IMR-90 (cell line): Measurements from ENCODE around the gene NANOS3. TPM values are rescaled to one million over a fixed set of nuclear protein-coding genes. Genes with fewer than 3 reads are reported as not detected.

Experiments
- ATAC-seq: fragments of 200-7000 bp; cut with Tn5 transposase; 2 replicates; pipeline ENCODE4 v1.9.1; 2020; ENCODE audit warnings: low read depth, mild to moderate bottlenecking, moderate library complexity
- BruUV-seq: library from RNA; stranded (reverse); fragments of 400-500 nt; replicated peaks from 2 replicates; lab custom pipeline; 2021; lab: Mats Ljungman, UMichigan
- CTCF ChIA-PET: fragments of 300-600 bp; formaldehyde crosslinking; extraction: SDS; loops from one replicate; lab custom pipeline; 2021; ENCODE audit warnings: antibody characterized with exemption; lab: Yijun Ruan, JAX
- POLR2A ChIA-PET: fragments of 300-600 bp; sonication (Branson Sonifier 250); formaldehyde crosslinking; loops from one replicate; lab custom pipeline; 2022; ENCODE audit warnings: antibody characterized with exemption; ENCODE audit not compliant: unreplicated experiment; lab: Charles Lee
- DNase-seq: peaks from one replicate; pipeline ENCODE4 v3.0.0; 2013
- H2AFZ ChIP-seq: replicated peaks from 2 replicates; pipeline ENCODE3; 2013; ENCODE audit warnings: low read length, mild to moderate bottlenecking; ENCODE audit not compliant: poor library complexity
- H2AK5ac ChIP-seq: 2 replicates; pipeline ENCODE4 v1.6.1; 2013; ENCODE audit warnings: low read depth, low read length, inconsistent platforms
- H2AK9ac ChIP-seq: replicated peaks from 2 replicates; pipeline ENCODE3; 2013; ENCODE audit warnings: mild to moderate bottlenecking, low read depth, low read length, moderate library complexity; ENCODE audit not compliant: poor library complexity
- H2BK120ac ChIP-seq: 2 replicates; pipeline ENCODE4 v1.6.1; 2013; ENCODE audit warnings: low read depth, low read length, inconsistent platforms
- H2BK15ac ChIP-seq: 3 replicates; pipeline ENCODE4 v1.6.1; 2013; ENCODE audit warnings: low read depth, low read length, inconsistent platforms
- H2BK20ac ChIP-seq: 2 replicates; pipeline ENCODE4 v1.6.1; 2013; ENCODE audit warnings: low read depth, mild to moderate bottlenecking, inconsistent platforms, low read length, moderate library complexity
- H2BK5ac ChIP-seq: 2 replicates; pipeline ENCODE4 v1.6.1; 2013; ENCODE audit warnings: mild to moderate bottlenecking, low read depth, low read length, inconsistent platforms; ENCODE audit not compliant: poor library complexity, severe bottlenecking
- H3K14ac ChIP-seq: replicated peaks from 2 replicates; pipeline ENCODE4 v1.6.1; 2013; ENCODE audit warnings: low read depth, low read length, inconsistent platforms
- H3K18ac ChIP-seq: 2 replicates; pipeline ENCODE4 v1.6.1; 2013; ENCODE audit warnings: low read depth, low read length, control low read depth
- H3K23ac ChIP-seq: 2 replicates; pipeline ENCODE4 v1.6.1; 2013; ENCODE audit warnings: low read depth, low read length, inconsistent platforms
- H3K27ac ChIP-seq: 2 replicates; pipeline ENCODE4 v1.5.1; 2013; ENCODE audit warnings: mild to moderate bottlenecking, control low read depth, low read length; ENCODE audit not compliant: insufficient read depth
- H3K27me3 ChIP-seq: 2 replicates; pipeline ENCODE4 v1.6.1; 2013; ENCODE audit warnings: low read length; ENCODE audit not compliant: control insufficient read depth, insufficient read depth
- H3K36me3 ChIP-seq: 2 replicates; pipeline ENCODE4 v1.6.1; 2013; ENCODE audit warnings: low read length, mixed read lengths; ENCODE audit not compliant: control insufficient read depth, insufficient read depth
- H3K4ac ChIP-seq: 2 replicates; pipeline ENCODE4 v1.6.1; 2013; ENCODE audit warnings: low read depth, low read length, inconsistent platforms
- H3K4me1 ChIP-seq: 2 replicates; pipeline ENCODE4 v1.6.1; 2013; ENCODE audit warnings: low read length, mixed read lengths; ENCODE audit not compliant: control insufficient read depth, insufficient read depth
- H3K4me2 ChIP-seq: 2 replicates; pipeline ENCODE4 v1.6.1; 2013; ENCODE audit warnings: low read depth, mild to moderate bottlenecking, control low read depth, low read length, moderate library complexity
- H3K4me3 ChIP-seq: 2 replicates; pipeline ENCODE4 v1.5.1; 2013; ENCODE audit warnings: low read depth, mild to moderate bottlenecking, control low read depth, low read length, moderate library complexity; ENCODE audit not compliant: insufficient read depth
- H3K56ac ChIP-seq: 2 replicates; pipeline ENCODE4 v1.6.1; 2013; ENCODE audit warnings: low read length, inconsistent platforms; ENCODE audit not compliant: insufficient read depth; ENCODE audit errors: extremely low read depth
- H3K79me1 ChIP-seq, 2 experiments: 2 replicates each; pipeline ENCODE4 v1.6.1; 2013; ENCODE audit warnings: low read length in 2 of 2, inconsistent platforms in 1 of 2, low read depth in 1 of 2
- H3K9ac ChIP-seq: 2 replicates; pipeline ENCODE4 v1.6.1; 2013; ENCODE audit warnings: low read depth, low read length, control low read depth
- H3K9me1 ChIP-seq: 2 replicates; pipeline ENCODE4 v1.6.1; 2013; ENCODE audit warnings: low read length, inconsistent platforms; ENCODE audit not compliant: insufficient read depth
- H3K9me3 ChIP-seq: 2 replicates; pipeline ENCODE4 v1.6.1; 2013; ENCODE audit warnings: low read length; ENCODE audit not compliant: control insufficient read depth, insufficient read depth
- H4K20me1 ChIP-seq: 2 replicates; pipeline ENCODE4 v1.6.1; 2013; ENCODE audit warnings: low read length, inconsistent platforms; ENCODE audit not compliant: insufficient read depth
- H4K5ac ChIP-seq: 2 replicates; pipeline ENCODE4 v1.6.1; 2013; ENCODE audit warnings: mild to moderate bottlenecking, low read depth, low read length, control low read depth
- H4K8ac ChIP-seq, 2 experiments: 2 replicates each; pipeline ENCODE4 v1.6.1; 2013; ENCODE audit warnings: low read depth in 2 of 2, low read length in 2 of 2, control low read depth in 1 of 2, inconsistent platforms in 1 of 2
- H4K91ac ChIP-seq: 2 replicates; pipeline ENCODE4 v1.6.1; 2013; ENCODE audit warnings: low read depth, low read length, inconsistent platforms; ENCODE audit not compliant: insufficient read depth
- BHLHE40 ChIP-seq: fragments of 150-350 bp; IDR thresholded peaks from 2 replicates; pipeline ENCODE4 v1.6.1; 2016; ENCODE audit warnings: mild to moderate bottlenecking, low read depth, low read length
- CEBPB ChIP-seq: IDR thresholded peaks from 2 replicates; pipeline ENCODE4 v1.6.1; 2012; ENCODE audit warnings: low read depth, low read length, improper control_type of control experiment
- CHD1 ChIP-seq: IDR thresholded peaks from 2 replicates; pipeline ENCODE4 v1.6.1; 2012; ENCODE audit warnings: low read depth, low read length, improper control_type of control experiment
- FOS ChIP-seq: fragments of 150-350 bp; IDR thresholded peaks from 2 replicates; pipeline ENCODE4 v1.6.1; 2016; ENCODE audit warnings: low read depth, low read length
- MAFK ChIP-seq: IDR thresholded peaks from 2 replicates; pipeline ENCODE4 v1.6.1; 2012; ENCODE audit warnings: low read depth, low read length, improper control_type of control experiment
- MAZ ChIP-seq: IDR thresholded peaks from 2 replicates; pipeline ENCODE4 v1.6.1; 2012; ENCODE audit warnings: low read depth, mild to moderate bottlenecking, low read length, improper control_type of control experiment, moderate library complexity, borderline replicate concordance
- MXI1 ChIP-seq: IDR thresholded peaks from 2 replicates; pipeline ENCODE4 v1.6.1; 2012; ENCODE audit warnings: low read depth, mild to moderate bottlenecking, low read length, moderate library complexity, borderline replicate concordance
- NFE2L2 ChIP-seq: fragments of 150-350 bp; IDR thresholded peaks from 2 replicates; pipeline ENCODE4 v1.6.1; 2016; ENCODE audit warnings: low read depth, mild to moderate bottlenecking, low read length
- POLR2A ChIP-seq: IDR thresholded peaks from 2 replicates; pipeline ENCODE4 v1.6.1; 2012; ENCODE audit warnings: mild to moderate bottlenecking, low read depth, low read length
- RAD21 ChIP-seq: IDR thresholded peaks from 2 replicates; pipeline ENCODE4 v1.6.1; 2012; ENCODE audit warnings: low read length, improper control_type of control experiment
- RCOR1 ChIP-seq: IDR thresholded peaks from 2 replicates; pipeline ENCODE4 v1.6.1; 2012; ENCODE audit warnings: mild to moderate bottlenecking, low read length, improper control_type of control experiment; ENCODE audit not compliant: insufficient replicate concordance
- RFX5 ChIP-seq: IDR thresholded peaks from 2 replicates; pipeline ENCODE4 v1.8.0; 2012; ENCODE audit warnings: low read depth, mild to moderate bottlenecking, low read length, moderate library complexity
- SMC3 ChIP-seq: fragments of 150-350 bp; IDR thresholded peaks from 2 replicates; pipeline ENCODE4 v1.6.1; 2016; ENCODE audit warnings: low read depth, mild to moderate bottlenecking, antibody characterized with exemption, low read length, moderate library complexity
- WGBS, 2 experiments: methylation state at CpG; one replicate each; pipeline versions ENCODE4 v1.1.5 to v1.1.7; 2013; ENCODE audit warnings: missing lambda C conversion rate in 2 of 2; ENCODE audit not compliant: insufficient read length in 1 of 2; ENCODE audit errors: extremely low coverage in 2 of 2; 5-methylcytosine and 5-hydroxymethylcytosine counted together
- dilution Hi-C: fragments of 300-500 bp; cut with HindIII; formaldehyde crosslinking; loops from one replicate; pipeline ENCODE4 v1.14.3; 2018; ENCODE audit warnings: low sequenced_read_pairs; ENCODE audit not compliant: unreplicated experiment
- in situ Hi-C: fragments of 300-500 bp; cut with MboI; formaldehyde crosslinking; loops from 3 replicates; pipeline ENCODE4 v1.14.3; 2019; ENCODE audit warnings: low sequenced_read_pairs, inconsistent platforms, mixed read lengths
- intact Hi-C: fragments of 100-400 bp; cut with micrococcal nuclease; formaldehyde crosslinking; loops from 2 replicates; pipeline ENCODE4 v1.10.0; 2022
- polyA plus RNA-seq, 3 experiments: library from polyadenylated mRNA; depleted of rRNA; stranded (reverse); fragments of >200 nt; gene quantifications; 2 replicates each; pipeline ENCODE4 v1.2.3, GENCODE V29; 2012; ENCODE audit warnings: low replicate concordance in 1 of 3
- total RNA-seq: library from RNA; depleted of rRNA; stranded (reverse); fragments of >200 nt; gene quantifications from 2 replicates; pipeline ENCODE4 v1.2.3, GENCODE V29; 2012
- TF ChIP-seq, protein P1 (sequence below): fragments of 150-350 bp; IDR thresholded peaks from 2 replicates; pipeline ENCODE4 v1.6.1; 2016; ENCODE audit warnings: low read depth, mild to moderate bottlenecking, low read length, moderate library complexity, borderline replicate concordance
- TF ChIP-seq, protein P2 (sequence below): conservative IDR thresholded peaks from 2 replicates; pipeline ENCODE4 v1.5.1; 2012; ENCODE audit warnings: mild to moderate bottlenecking, low read depth, low read length, improper control_type of control experiment
- TF ChIP-seq, protein P3 (sequence below): fragments of 150-350 bp; IDR thresholded peaks from 2 replicates; pipeline ENCODE4 v1.6.1; 2017; ENCODE audit warnings: mild to moderate bottlenecking, antibody characterized with exemption, low read length, low read depth

Gene NANOS3
- total and polyA plus RNA-seq, 2 of the 4 experiments (the other 2 are of a cell fraction) = 0.63 TPM; not detected in 1

DNA sequence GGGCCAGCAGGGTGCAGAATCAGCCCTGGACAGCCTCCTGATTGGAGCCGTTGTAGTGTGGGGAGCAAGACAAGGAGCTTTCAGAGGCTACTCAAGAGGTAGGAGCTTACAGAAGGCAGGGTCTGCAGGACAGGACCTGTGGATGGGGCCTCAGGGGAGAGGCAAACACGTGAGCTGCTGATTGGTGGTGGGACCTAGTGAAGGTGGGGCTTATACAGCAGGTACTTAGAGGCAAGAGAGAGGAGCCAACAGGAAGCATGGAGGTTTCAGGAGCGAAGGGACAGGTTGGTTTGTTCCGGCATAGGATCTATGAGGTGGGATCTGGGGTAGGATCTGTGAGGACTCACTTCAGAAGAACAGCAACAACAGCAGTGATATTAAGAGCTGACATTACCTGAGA is 49.3 kb upstream of the NANOS3 start:
- Histone ChIP-seq H3K79me1 (peaks cover 14 to 61% of the 10 kb centered on the region in 2 experiments; a peak in 3 of 4 replicates), H3K27ac (no peak overlapping the region), H3K4ac (no peak overlapping the region), H3K27me3 (no peaks in the 10 kb centered on the region), H3K18ac (no peak overlapping the region), H2BK20ac (no peak overlapping the region), H3K9ac (no peak overlapping the region), H3K9me3 (no peaks in the 10 kb centered on the region), H2BK120ac (no peak overlapping the region), H2AK9ac (no peak overlapping the region), H3K14ac (no peak overlapping the region), H3K4me2 (no peak overlapping the region), H3K56ac (no peak overlapping the region), H4K20me1 (peaks cover 46% of the 10 kb centered on the region), H3K9me1 (0 out of 2 replicates have a peak, but pooled peaks cover 4% of the 10 kb centered on the region), H2BK5ac (no peak overlapping the region), H3K4me1 (no peaks in the 10 kb centered on the region), H3K4me3 (no peak overlapping the region), H2AFZ (no peak overlapping the region), H2BK15ac (no peak overlapping the region), H3K36me3 (peaks cover 55% of the 10 kb centered on the region), H4K5ac (no peak overlapping the region), H3K23ac (no peak overlapping the region), H4K8ac (no peak overlapping the region), H4K91ac (no peak overlapping the region), H2AK5ac (no peak overlapping the region)
- 77% methylated on average over 2 of the region's 4 CpGs; no CpG with 5 or more reads in 1 of the 2 experiments for WGBS, 2 experiments
- DNase-seq (no peak), ATAC-seq (no peak)
- POLR2A ChIA-PET = no interaction called here
- CTCF ChIA-PET = no interaction called here
- intact Hi-C loops = no loop called here
- in situ Hi-C loops = loop anchor here (25.0 kb wide), 1 partner anchor 1040 kb away; the partner anchor contains the start of genes HOOK2 and JUNB
- dilution Hi-C loops = no loop called here
- no TSS peak for BruUV-seq
- TF ChIP-seq BHLHE40 (no peak), CEBPB (no peak), RAD21 (no peak), SMC3 (no peak), FOS (no peak), POLR2A (no peak), MAZ (no peak), NFE2L2 (no peak), RCOR1 (no peak), MXI1 (no peak), CHD1 (no peak), MAFK (no peak), RFX5 (no peak)
- TF ChIP-seq, protein P1, sequence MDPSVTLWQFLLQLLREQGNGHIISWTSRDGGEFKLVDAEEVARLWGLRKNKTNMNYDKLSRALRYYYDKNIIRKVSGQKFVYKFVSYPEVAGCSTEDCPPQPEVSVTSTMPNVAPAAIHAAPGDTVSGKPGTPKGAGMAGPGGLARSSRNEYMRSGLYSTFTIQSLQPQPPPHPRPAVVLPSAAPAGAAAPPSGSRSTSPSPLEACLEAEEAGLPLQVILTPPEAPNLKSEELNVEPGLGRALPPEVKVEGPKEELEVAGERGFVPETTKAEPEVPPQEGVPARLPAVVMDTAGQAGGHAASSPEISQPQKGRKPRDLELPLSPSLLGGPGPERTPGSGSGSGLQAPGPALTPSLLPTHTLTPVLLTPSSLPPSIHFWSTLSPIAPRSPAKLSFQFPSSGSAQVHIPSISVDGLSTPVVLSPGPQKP = no peak
- TF ChIP-seq, protein P2, sequence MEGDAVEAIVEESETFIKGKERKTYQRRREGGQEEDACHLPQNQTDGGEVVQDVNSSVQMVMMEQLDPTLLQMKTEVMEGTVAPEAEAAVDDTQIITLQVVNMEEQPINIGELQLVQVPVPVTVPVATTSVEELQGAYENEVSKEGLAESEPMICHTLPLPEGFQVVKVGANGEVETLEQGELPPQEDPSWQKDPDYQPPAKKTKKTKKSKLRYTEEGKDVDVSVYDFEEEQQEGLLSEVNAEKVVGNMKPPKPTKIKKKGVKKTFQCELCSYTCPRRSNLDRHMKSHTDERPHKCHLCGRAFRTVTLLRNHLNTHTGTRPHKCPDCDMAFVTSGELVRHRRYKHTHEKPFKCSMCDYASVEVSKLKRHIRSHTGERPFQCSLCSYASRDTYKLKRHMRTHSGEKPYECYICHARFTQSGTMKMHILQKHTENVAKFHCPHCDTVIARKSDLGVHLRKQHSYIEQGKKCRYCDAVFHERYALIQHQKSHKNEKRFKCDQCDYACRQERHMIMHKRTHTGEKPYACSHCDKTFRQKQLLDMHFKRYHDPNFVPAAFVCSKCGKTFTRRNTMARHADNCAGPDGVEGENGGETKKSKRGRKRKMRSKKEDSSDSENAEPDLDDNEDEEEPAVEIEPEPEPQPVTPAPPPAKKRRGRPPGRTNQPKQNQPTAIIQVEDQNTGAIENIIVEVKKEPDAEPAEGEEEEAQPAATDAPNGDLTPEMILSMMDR = no peak
- TF ChIP-seq, protein P3, sequence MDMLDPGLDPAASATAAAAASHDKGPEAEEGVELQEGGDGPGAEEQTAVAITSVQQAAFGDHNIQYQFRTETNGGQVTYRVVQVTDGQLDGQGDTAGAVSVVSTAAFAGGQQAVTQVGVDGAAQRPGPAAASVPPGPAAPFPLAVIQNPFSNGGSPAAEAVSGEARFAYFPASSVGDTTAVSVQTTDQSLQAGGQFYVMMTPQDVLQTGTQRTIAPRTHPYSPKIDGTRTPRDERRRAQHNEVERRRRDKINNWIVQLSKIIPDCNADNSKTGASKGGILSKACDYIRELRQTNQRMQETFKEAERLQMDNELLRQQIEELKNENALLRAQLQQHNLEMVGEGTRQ = no peak
